Measurements from ENCODE around the gene FAM78B. TPM values are rescaled to one million over a fixed set of nuclear protein-coding genes. Genes with fewer than 3 reads are reported as not detected.

Gene FAM78B
- total RNA-seq, 2 donors from 2014 or later = 2.3 to 4.2 TPM

GRCh38 chr1:166063701-166064100 is 103.1 kb downstream of the FAM78B start:
- Histone ChIP-seq H3K27me3 (ENCODE audit: control insufficient read depth, insufficient read depth, low read length, poor library complexity, severe bottlenecking) (no peaks in the 10 kb centered on the region), H3K27ac (ENCODE audit: low read depth, low read length) (no peak overlapping the region), H3K4me3 (ENCODE audit: low read length) (no peak overlapping the region), H3K4me1 (ENCODE audit: control insufficient read depth, insufficient read depth, low read length) (no peaks in the 10 kb centered on the region), H3K9ac (ENCODE audit: extremely low read depth, low read length, poor library complexity, severe bottlenecking) (no peak overlapping the region), H3K9me3 (ENCODE audit: control insufficient read depth, low read length) (no peaks in the 10 kb centered on the region), H3K36me3 (ENCODE audit: control insufficient read depth, insufficient read depth, low read length) (no peaks in the 10 kb centered on the region)
- H3K9me3 Mint-ChIP-seq = no peaks in the 10 kb centered on the region
- no peak overlapping the region for H3K27ac Mint-ChIP-seq
- DNase-seq = no peak
- peaks cover 2% of the 10 kb centered on the region for H3K27me3 Mint-ChIP-seq (ENCODE audit: insufficient read depth)
- 83 to 88% methylated on average over 1 of the region's 1 CpG for WGBS, 2 experiments (ENCODE audit: insufficient coverage in 1 of 2, insufficient read length in 1 of 2)
- H3K36me3 Mint-ChIP-seq (ENCODE audit: low read depth) = no peaks in the 10 kb centered on the region
- H3K4me3 Mint-ChIP-seq = no peak overlapping the region
- TF ChIP-seq, protein P1, sequence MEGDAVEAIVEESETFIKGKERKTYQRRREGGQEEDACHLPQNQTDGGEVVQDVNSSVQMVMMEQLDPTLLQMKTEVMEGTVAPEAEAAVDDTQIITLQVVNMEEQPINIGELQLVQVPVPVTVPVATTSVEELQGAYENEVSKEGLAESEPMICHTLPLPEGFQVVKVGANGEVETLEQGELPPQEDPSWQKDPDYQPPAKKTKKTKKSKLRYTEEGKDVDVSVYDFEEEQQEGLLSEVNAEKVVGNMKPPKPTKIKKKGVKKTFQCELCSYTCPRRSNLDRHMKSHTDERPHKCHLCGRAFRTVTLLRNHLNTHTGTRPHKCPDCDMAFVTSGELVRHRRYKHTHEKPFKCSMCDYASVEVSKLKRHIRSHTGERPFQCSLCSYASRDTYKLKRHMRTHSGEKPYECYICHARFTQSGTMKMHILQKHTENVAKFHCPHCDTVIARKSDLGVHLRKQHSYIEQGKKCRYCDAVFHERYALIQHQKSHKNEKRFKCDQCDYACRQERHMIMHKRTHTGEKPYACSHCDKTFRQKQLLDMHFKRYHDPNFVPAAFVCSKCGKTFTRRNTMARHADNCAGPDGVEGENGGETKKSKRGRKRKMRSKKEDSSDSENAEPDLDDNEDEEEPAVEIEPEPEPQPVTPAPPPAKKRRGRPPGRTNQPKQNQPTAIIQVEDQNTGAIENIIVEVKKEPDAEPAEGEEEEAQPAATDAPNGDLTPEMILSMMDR (conservative IDR thresholded peaks at IDR 0.05) = no peak
- peaks cover 5% of the 10 kb centered on the region for H3K4me1 Mint-ChIP-seq

- no peaks in the 10 kb centered on the region for H3K27me3 ChIP-seq (ENCODE audit: control insufficient read depth, insufficient read depth, low read length, poor library complexity, severe bottlenecking)
- H3K36me3 ChIP-seq (ENCODE audit: control insufficient read depth, insufficient read depth, low read length) = no peaks in the 10 kb centered on the region
- H3K27ac Mint-ChIP-seq = no peak overlapping the region
- H3K36me3 Mint-ChIP-seq (ENCODE audit: low read depth) = no peaks in the 10 kb centered on the region
- 89 to 93% methylated on average over 9 to 12 of the region's 12 CpGs for WGBS, 2 experiments (ENCODE audit: insufficient coverage in 1 of 2, insufficient read length in 1 of 2)
- no peak overlapping the region for H3K9ac ChIP-seq (ENCODE audit: extremely low read depth, low read length, poor library complexity, severe bottlenecking)
- no peak overlapping the region for H3K4me3 ChIP-seq (ENCODE audit: low read length)
- TF ChIP-seq, protein P1 (conservative IDR thresholded peaks at IDR 0.05) = no peak
- no peak overlapping the region for H3K4me3 Mint-ChIP-seq
- peaks cover 2% of the 10 kb centered on the region for H3K27me3 Mint-ChIP-seq (ENCODE audit: insufficient read depth)
- H3K4me1 ChIP-seq (ENCODE audit: control insufficient read depth, insufficient read depth, low read length) = no peaks in the 10 kb centered on the region
- no peaks in the 10 kb centered on the region for H3K9me3 Mint-ChIP-seq
- peaks cover 5% of the 10 kb centered on the region for H3K4me1 Mint-ChIP-seq
- H3K27ac ChIP-seq (ENCODE audit: low read depth, low read length) = no peak overlapping the region
- no peaks in the 10 kb centered on the region for H3K9me3 ChIP-seq (ENCODE audit: control insufficient read depth, low read length)
- no peak for DNase-seq
These were observed 104.3 kb downstream of the FAM78B start for GRCh38 chr1:166062421-166063070.

GRCh38 chr1:166057650-166058049 is 109.2 kb downstream of the FAM78B start:
- H3K4me3 ChIP-seq (ENCODE audit: low read length) = no peak overlapping the region
- Mint-ChIP-seq H3K36me3 (ENCODE audit: low read depth) (no peaks in the 10 kb centered on the region), H3K9me3 (no peaks in the 10 kb centered on the region), H3K27ac (no peak overlapping the region), H3K27me3 (ENCODE audit: insufficient read depth) (peaks cover 4% of the 10 kb centered on the region), H3K4me1 (no peaks in the 10 kb centered on the region), H3K4me3 (no peak overlapping the region)
- H3K27me3 ChIP-seq (ENCODE audit: control insufficient read depth, insufficient read depth, low read length, poor library complexity, severe bottlenecking) = no peaks in the 10 kb centered on the region
- no peaks in the 10 kb centered on the region for H3K9me3 ChIP-seq (ENCODE audit: control insufficient read depth, low read length)
- no peaks in the 10 kb centered on the region for H3K4me1 ChIP-seq (ENCODE audit: control insufficient read depth, insufficient read depth, low read length)
- TF ChIP-seq, protein P1 (conservative IDR thresholded peaks at IDR 0.05) = no peak
- no peak overlapping the region for H3K27ac ChIP-seq (ENCODE audit: low read depth, low read length)
- no peak overlapping the region for H3K9ac ChIP-seq (ENCODE audit: extremely low read depth, low read length, poor library complexity, severe bottlenecking)
- no peak for DNase-seq
- 88 to 98% methylated on average over 4 to 5 of the region's 5 CpGs for whole genome bisulfite sequencing, 2 experiments (ENCODE audit: insufficient coverage in 1 of 2, insufficient read length in 1 of 2)
- no peaks in the 10 kb centered on the region for H3K36me3 ChIP-seq (ENCODE audit: control insufficient read depth, insufficient read depth, low read length)
